ENCODE data around the gene VSTM2L.

DNA sequence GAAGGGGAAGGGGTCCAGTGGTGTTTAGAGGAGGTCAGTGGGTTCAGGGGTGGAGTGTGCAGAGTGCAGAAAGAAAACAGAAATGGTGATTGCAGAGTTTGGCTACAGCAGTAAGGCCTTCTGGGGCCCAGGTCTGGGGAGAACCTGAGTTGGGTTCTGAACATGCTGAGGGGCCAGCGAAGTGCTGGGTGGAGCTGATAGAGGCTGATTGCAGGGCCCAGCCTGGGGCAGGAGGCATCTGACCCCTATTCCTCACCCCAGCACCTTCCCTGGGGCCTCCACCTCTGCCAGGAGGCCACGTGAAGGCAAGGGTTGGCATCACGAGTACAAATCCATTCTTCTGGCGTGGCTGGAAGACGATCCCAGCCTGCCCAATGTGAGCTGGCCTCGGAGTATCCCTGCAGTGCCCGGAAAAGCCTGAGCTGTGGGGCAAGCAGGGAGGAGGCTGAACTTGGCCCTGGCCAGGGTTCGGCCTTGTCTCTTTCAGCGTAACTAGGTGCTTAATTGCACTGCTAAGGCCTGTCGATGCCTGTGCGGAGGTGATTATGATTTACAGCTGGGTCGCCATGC lies 35.3 kb downstream of the VSTM2L start:
- TF ChIP-seq CTCF (IDR thresholded peaks at IDR 0.05): no peak
- no peak for TF ChIP-seq POLR2A (IDR thresholded peaks at IDR 0.05)

Measured in testis (tissue), 2 donors.